Kidney epithelial cell (primary cell): Measurements from ENCODE around the gene BMP10. TPM values are rescaled to one million over a fixed set of nuclear protein-coding genes. Genes with fewer than 3 reads are reported as not detected.

Experiments
- DNase-seq: peaks from one replicate; pipeline ENCODE4 v3.0.0-alpha.2; 2010; ENCODE audit warnings: low read depth
- H3K27me3 ChIP-seq: 2 replicates; pipeline ENCODE4 v1.6.0; 2011; ENCODE audit warnings: low read length; ENCODE audit not compliant: control insufficient read depth, insufficient read depth
- H3K36me3 ChIP-seq: 2 replicates; pipeline ENCODE4 v1.5.1; 2011; ENCODE audit warnings: low read length; ENCODE audit not compliant: control insufficient read depth, insufficient read depth
- H3K4me3 ChIP-seq: 2 replicates; pipeline ENCODE4 v1.5.1; 2011; ENCODE audit warnings: low read depth, mild to moderate bottlenecking, control low read depth, low read length
- CTCF ChIP-seq: IDR thresholded peaks from 2 replicates; pipeline ENCODE4 v1.5.1; 2011; ENCODE audit warnings: mild to moderate bottlenecking, moderate library complexity, low read length, control low read depth, inconsistent platforms; ENCODE audit not compliant: insufficient read depth, poor library complexity, severe bottlenecking
- total RNA-seq: library from RNA; depleted of rRNA; stranded (reverse); fragments of >200 nt; gene quantifications from 2 replicates; pipeline ENCODE4 v1.2.3, GENCODE V29; 2015

BMP10 gene
- total RNA-seq, 1 donor from 2014 or later: not detected

- TF ChIP-seq CTCF: no peak
- Histone ChIP-seq H3K36me3 (no peaks in the 10 kb centered on the region), H3K4me3 (no peak overlapping the region), H3K27me3 (no peaks in the 10 kb centered on the region)
- no peak for DNase-seq
Observed at GRCh38 chr2:68915393-68915792, 44.2 kb upstream of the BMP10 start.

DNA sequence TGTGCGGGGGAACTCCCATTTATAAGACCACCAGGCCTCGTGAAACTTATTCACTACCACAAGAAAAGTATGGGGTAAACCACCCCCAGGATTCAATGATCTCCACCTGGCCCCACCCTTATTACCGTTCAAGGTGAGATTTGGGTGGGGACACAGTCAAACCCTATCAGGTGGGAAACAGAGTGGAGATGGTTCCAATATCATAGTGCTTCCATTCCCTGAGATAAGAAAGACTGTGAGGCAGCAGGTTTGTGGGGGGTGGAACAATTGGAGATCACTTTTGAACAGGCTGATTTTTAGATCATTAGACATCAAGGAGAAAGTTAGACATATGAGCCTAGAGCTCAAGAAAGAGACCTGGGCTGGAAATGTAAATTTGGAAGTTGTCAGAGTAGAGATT, 42.2 kb upstream of the BMP10 start:
- TF ChIP-seq CTCF: no peak
- Histone ChIP-seq H3K36me3 (no peaks in the 10 kb centered on the region), H3K4me3 (no peak overlapping the region), H3K27me3 (no peaks in the 10 kb centered on the region)
- DNase-seq: no peak

DNA sequence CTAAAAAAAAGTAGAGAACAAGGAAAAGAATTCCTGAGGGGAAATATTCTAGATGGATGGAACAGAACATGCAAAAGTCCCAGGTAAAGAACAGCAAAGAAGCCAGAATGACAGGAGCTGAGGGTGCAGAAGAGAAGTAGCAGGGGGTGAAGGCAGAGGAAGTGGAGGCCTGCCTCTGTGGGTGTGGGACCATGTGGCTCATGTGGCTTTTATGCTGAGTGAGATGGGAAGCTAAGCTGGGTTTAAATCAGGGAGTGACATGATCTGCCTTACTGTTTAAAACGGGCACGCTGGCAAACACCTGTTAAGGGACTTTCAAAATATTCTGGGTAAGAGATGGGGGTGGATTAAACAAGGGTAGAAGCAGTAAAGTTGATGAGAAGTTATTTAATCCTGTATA, 41.5 kb upstream of the BMP10 start:
- TF ChIP-seq CTCF: no peak
- H3K36me3 ChIP-seq: no peaks in the 10 kb centered on the region
- H3K27me3 ChIP-seq: no peaks in the 10 kb centered on the region
- no peak overlapping the region for H3K4me3 ChIP-seq
- DNase-seq: no peak

DNA sequence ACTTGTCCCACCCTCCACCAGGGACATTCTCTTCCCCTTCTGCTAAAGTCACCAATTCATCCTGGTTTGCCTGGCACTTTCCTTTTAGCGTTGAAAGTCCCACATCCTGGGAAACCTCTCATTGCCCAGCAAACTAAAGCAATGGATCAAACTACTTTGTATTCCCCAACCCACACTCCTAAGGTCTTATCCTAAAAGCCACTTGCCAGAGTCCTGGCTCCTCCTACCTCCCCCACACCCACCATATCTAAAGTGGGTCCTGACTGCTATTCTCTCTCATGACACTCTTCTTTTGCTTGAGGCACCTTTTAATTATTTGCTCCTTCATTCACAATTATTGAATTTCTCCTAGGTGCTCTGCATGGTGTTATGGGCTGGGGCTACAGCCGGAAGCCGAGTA, 40.9 kb upstream of the BMP10 start:
- DNase-seq: no peak
- H3K27me3 ChIP-seq: no peaks in the 10 kb centered on the region
- no peaks in the 10 kb centered on the region for H3K36me3 ChIP-seq
- no peak overlapping the region for H3K4me3 ChIP-seq
- no peak for TF ChIP-seq CTCF

GRCh38 chr2:68911709-68912108, 40.5 kb upstream of the BMP10 start:
- Histone ChIP-seq H3K4me3 (no peak overlapping the region), H3K36me3 (no peaks in the 10 kb centered on the region), H3K27me3 (no peaks in the 10 kb centered on the region)
- no peak for DNase-seq
- TF ChIP-seq CTCF: no peak

- no peak for TF ChIP-seq CTCF
- no peaks in the 10 kb centered on the region for H3K36me3 ChIP-seq
- H3K4me3 ChIP-seq: no peak overlapping the region
- no peaks in the 10 kb centered on the region for H3K27me3 ChIP-seq
- no peak for DNase-seq
Observed at GRCh38 chr2:68911246-68911645, 40.0 kb upstream of the BMP10 start.
